H1 (cell line): Measurements from ENCODE around the gene TUBAL3. TPM values are rescaled to one million over a fixed set of nuclear protein-coding genes. Genes with fewer than 3 reads are reported as not detected.
A peak's percentile ranks its signal among the peaks of the same experiment; 100 is the strongest.

Source experiments
- CTCF ChIA-PET: fragments of 300-600 bp; sonication (Branson Sonifier 250); formaldehyde crosslinking; loops from one replicate; lab custom pipeline; 2021; ENCODE audit not compliant: partially characterized antibody; lab: Charles Lee
- POLR2A ChIA-PET: fragments of 300-600 bp; sonication (Branson Sonifier 250); formaldehyde crosslinking; loops from one replicate; lab custom pipeline; 2021; ENCODE audit warnings: inconsistent platforms; ENCODE audit not compliant: partially characterized antibody; lab: Charles Lee
- DNase-seq, 2 experiments: peaks; one replicate each; pipeline versions ENCODE4 v3.0.0 to v3.0.0-alpha.2; 2010 to 2022; ENCODE audit warnings: low spot score in 2 of 2, low read depth in 1 of 2, mixed read lengths in 1 of 2
- FAIRE-seq: peaks from 2 replicates; lab custom pipeline; 2011; peaks lifted over from hg19 to GRCh38; lab: Jason Lieb, UNC
- H2AFZ ChIP-seq: 2 replicates; pipeline ENCODE4 v1.8.1; 2012; ENCODE audit warnings: low read length, inconsistent platforms
- H2AK5ac ChIP-seq: 2 replicates; pipeline ENCODE4 v1.6.1; 2013; ENCODE audit warnings: low read depth, low read length
- H2BK120ac ChIP-seq: replicated peaks from 2 replicates; pipeline ENCODE3; 2013; ENCODE audit warnings: low read depth, low read length, inconsistent platforms
- H2BK12ac ChIP-seq: 2 replicates; pipeline ENCODE4 v1.6.1; 2013; ENCODE audit warnings: low read depth, low read length
- H2BK15ac ChIP-seq: 2 replicates; pipeline ENCODE4 v1.6.1; 2013; ENCODE audit warnings: low read length
- H2BK20ac ChIP-seq: 2 replicates; pipeline ENCODE4 v1.6.1; 2013; ENCODE audit warnings: low read length
- H2BK5ac ChIP-seq: 2 replicates; pipeline ENCODE4 v1.6.1; 2013; ENCODE audit warnings: low read depth, low read length
- H3K14ac ChIP-seq: 2 replicates; pipeline ENCODE4 v1.6.1; 2013; ENCODE audit warnings: inconsistent platforms; ENCODE audit not compliant: insufficient read length
- H3K18ac ChIP-seq: 2 replicates; pipeline ENCODE4 v1.6.1; 2013; ENCODE audit warnings: low read length; ENCODE audit errors: extremely low read depth
- H3K23ac ChIP-seq: 2 replicates; pipeline ENCODE4 v1.6.1; 2013; ENCODE audit warnings: inconsistent platforms; ENCODE audit not compliant: insufficient read length
- H3K23me2 ChIP-seq: 2 replicates; pipeline ENCODE4 v1.6.1; 2013; ENCODE audit warnings: low read depth, low read length
- H3K27ac ChIP-seq: 2 replicates; pipeline ENCODE4 v1.6.1; 2011; ENCODE audit warnings: low read depth, low read length, inconsistent platforms
- H3K27me3 ChIP-seq, 4 experiments: replicated peaks in 1 of 4; 1 replicate in 1 of 4; 2 replicates in 3 of 4; pipeline versions ENCODE4 v1.6.1 to v1.8.1; 2011 to 2013; ENCODE audit warnings: low read length in 3 of 4, mild to moderate bottlenecking in 3 of 4, inconsistent platforms in 2 of 4, mixed read lengths in 2 of 4, moderate library complexity in 1 of 4; ENCODE audit not compliant: control insufficient read depth in 3 of 4, insufficient read depth in 3 of 4; ENCODE audit errors: extremely low read depth in 1 of 4
- H3K36me3 ChIP-seq, 4 experiments: 2 replicates each; pipeline versions ENCODE4 v1.6.1 to v1.8.1; 2011 to 2013; ENCODE audit warnings: mild to moderate bottlenecking in 4 of 4, low read length in 3 of 4, moderate library complexity in 2 of 4, control low read depth in 1 of 4, inconsistent platforms in 1 of 4; ENCODE audit not compliant: insufficient read depth in 4 of 4, control insufficient read depth in 2 of 4
- H3K4ac ChIP-seq: replicated peaks from 2 replicates; pipeline ENCODE3; 2013; ENCODE audit warnings: low read length, low read depth, mixed read lengths, inconsistent platforms; ENCODE audit not compliant: insufficient read length
- H3K4me1 ChIP-seq, 4 experiments: replicated peaks in 1 of 4; 1 replicate in 1 of 4; 2 replicates in 3 of 4; pipeline versions ENCODE4 v1.6.1 to v1.8.1; 2011 to 2013; ENCODE audit warnings: low read length in 3 of 4, inconsistent platforms in 2 of 4, mixed read lengths in 1 of 4; ENCODE audit not compliant: insufficient read depth in 4 of 4, control insufficient read depth in 3 of 4
- H3K4me2 ChIP-seq, 2 experiments: 2 replicates each; pipeline versions ENCODE4 v1.6.1 to v1.8.1; 2011 to 2013; ENCODE audit warnings: low read depth in 2 of 2, low read length in 2 of 2, control low read depth in 1 of 2, inconsistent platforms in 1 of 2, mild to moderate bottlenecking in 1 of 2; ENCODE audit not compliant: insufficient read depth in 1 of 2
- H3K4me3 ChIP-seq, 4 experiments: fragments of 200-600, 300-600 bp in 1 of 4; sonication (generic), shearing (Covaris generic), sonication (Bioruptor Twin) in 1 of 4; 2 replicates each; pipeline versions ENCODE4 v1.5.1 to v1.8.1; 2011 to 2016; ENCODE audit warnings: low read length in 4 of 4, low read depth in 3 of 4, control low read depth in 2 of 4, inconsistent platforms in 2 of 4, mild to moderate bottlenecking in 2 of 4, mixed read lengths in 1 of 4, moderate library complexity in 1 of 4; ENCODE audit not compliant: insufficient read depth in 2 of 4; ENCODE audit errors: extremely low read depth in 1 of 4
- H3K56ac ChIP-seq: replicated peaks from 2 replicates; pipeline ENCODE3; 2013; ENCODE audit warnings: low read depth, mild to moderate bottlenecking, mixed read lengths, low read length, inconsistent platforms; ENCODE audit not compliant: insufficient read length
- H3K79me1 ChIP-seq: 2 replicates; pipeline ENCODE4 v1.6.1; 2013; ENCODE audit warnings: low read depth, low read length, control low read depth
- H3K79me2 ChIP-seq, 2 experiments: 2 replicates each; pipeline versions ENCODE4 v1.6.1 to v1.8.1; 2012 to 2013; ENCODE audit warnings: low read length in 2 of 2, mild to moderate bottlenecking in 2 of 2, inconsistent platforms in 1 of 2; ENCODE audit not compliant: insufficient read depth in 2 of 2, control insufficient read depth in 1 of 2
- H3K9ac ChIP-seq, 4 experiments: replicated peaks in 1 of 4; 1 replicate in 1 of 4; 2 replicates in 3 of 4; pipeline versions ENCODE4 v1.6.1 to v1.8.1; 2011 to 2013; ENCODE audit warnings: low read depth in 3 of 4, low read length in 3 of 4, control low read depth in 2 of 4, mild to moderate bottlenecking in 2 of 4, moderate library complexity in 2 of 4, inconsistent platforms in 1 of 4; ENCODE audit errors: extremely low read depth in 1 of 4
- H3K9me3 ChIP-seq, 2 experiments: 2 replicates each; pipeline versions ENCODE4 v1.6.1 to v1.8.1; 2012 to 2013; ENCODE audit warnings: mild to moderate bottlenecking in 2 of 2, moderate library complexity in 2 of 2, control low read depth in 1 of 2, inconsistent platforms in 1 of 2, low read depth in 1 of 2, low read length in 1 of 2, mixed read lengths in 1 of 2; ENCODE audit not compliant: insufficient read depth in 2 of 2
- H4K20me1 ChIP-seq, 2 experiments: replicated peaks in 1 of 2; 2 replicates each; pipeline versions ENCODE3 to v1.8.1; 2011 to 2013; ENCODE audit warnings: inconsistent platforms in 2 of 2, low read length in 2 of 2, mild to moderate bottlenecking in 1 of 2; ENCODE audit not compliant: insufficient read depth in 2 of 2, control insufficient read depth in 1 of 2
- H4K5ac ChIP-seq: 2 replicates; pipeline ENCODE4 v1.6.1; 2013; ENCODE audit warnings: low read length, low read depth, mixed read lengths, inconsistent platforms; ENCODE audit not compliant: insufficient read length
- H4K8ac ChIP-seq: 2 replicates; pipeline ENCODE4 v1.8.0; 2013; ENCODE audit warnings: mild to moderate bottlenecking, moderate library complexity, low read length, inconsistent platforms; ENCODE audit not compliant: insufficient read depth; ENCODE audit errors: extremely low read depth
- H4K91ac ChIP-seq: replicated peaks from 2 replicates; pipeline ENCODE3; 2013; ENCODE audit warnings: low read length, mixed read lengths, inconsistent platforms; ENCODE audit not compliant: insufficient read length
- CBX8 ChIP-seq: fragments of 300-800, 300-1000 bp; sonication (generic); IDR thresholded peaks from 2 replicates; pipeline ENCODE4 v1.7.1; 2016; ENCODE audit warnings: low read depth, low read length, borderline replicate concordance
- CTBP2 ChIP-seq: IDR thresholded peaks from 2 replicates; pipeline ENCODE4 v1.7.0; 2011; ENCODE audit warnings: borderline replicate concordance, mild to moderate bottlenecking, moderate library complexity, mixed read lengths, low read length; ENCODE audit not compliant: insufficient read depth, insufficient read length
- RAD21 ChIP-seq, 2 experiments: IDR thresholded peaks in 1 of 2; conservative IDR thresholded peaks in 1 of 2; 2 replicates each; pipeline ENCODE4 v1.6.1; 2011; ENCODE audit warnings: low read depth in 2 of 2, low read length in 2 of 2, improper control_type of control experiment in 1 of 2, inconsistent platforms in 1 of 2, mild to moderate bottlenecking in 1 of 2, moderate library complexity in 1 of 2
- WGBS, 2 experiments: shearing (Covaris generic) in 1 of 2; methylation state at CpG; one replicate each; pipeline versions ENCODE4 v1.1.6 to v1.1.7; 2013 to 2015; ENCODE audit warnings: low lambda C conversion rate in 2 of 2, mixed read lengths in 2 of 2, inconsistent platforms in 1 of 2, low coverage in 1 of 2, missing lambda C conversion rate in 1 of 2; ENCODE audit not compliant: insufficient replicate concordance in 2 of 2, insufficient coverage in 1 of 2, insufficient read length in 1 of 2; ENCODE audit errors: extremely low coverage in 1 of 2, missing lambda C conversion rate in 1 of 2; 5-methylcytosine and 5-hydroxymethylcytosine counted together
- polyA plus RNA-seq, 7 experiments: library from polyadenylated mRNA; depleted of rRNA in 3 of 7; stranded (reverse) in 5 of 7; unstranded in 2 of 7; fragments of >200 nt in 5 of 7; fragments of 200-250 nt in 2 of 7; gene quantifications; 1 replicate in 5 of 7; 2 replicates in 1 of 7; 4 replicates in 1 of 7; pipeline versions ENCODE4 v1.2.1 to v1.2.3, GENCODE V29; 2011 to 2013; ENCODE audit warnings: missing spikeins in 2 of 7, mixed read lengths in 2 of 7
- total RNA-seq: library from RNA; stranded (reverse); fragmentation: NEBNext Ultra II Directional; extraction: Animal tissue kit (Norgen Biotek cat#: 25700); gene quantifications from 2 replicates; pipeline ENCODE4 v1.2.1, GENCODE V29; 2021

TUBAL3 gene
- total and polyA plus RNA-seq, 2 of the 8 experiments (the other 6 are each of a cell fraction or from before 2014, with no cell fraction given) = 0.17 TPM; not detected in 1

DNA sequence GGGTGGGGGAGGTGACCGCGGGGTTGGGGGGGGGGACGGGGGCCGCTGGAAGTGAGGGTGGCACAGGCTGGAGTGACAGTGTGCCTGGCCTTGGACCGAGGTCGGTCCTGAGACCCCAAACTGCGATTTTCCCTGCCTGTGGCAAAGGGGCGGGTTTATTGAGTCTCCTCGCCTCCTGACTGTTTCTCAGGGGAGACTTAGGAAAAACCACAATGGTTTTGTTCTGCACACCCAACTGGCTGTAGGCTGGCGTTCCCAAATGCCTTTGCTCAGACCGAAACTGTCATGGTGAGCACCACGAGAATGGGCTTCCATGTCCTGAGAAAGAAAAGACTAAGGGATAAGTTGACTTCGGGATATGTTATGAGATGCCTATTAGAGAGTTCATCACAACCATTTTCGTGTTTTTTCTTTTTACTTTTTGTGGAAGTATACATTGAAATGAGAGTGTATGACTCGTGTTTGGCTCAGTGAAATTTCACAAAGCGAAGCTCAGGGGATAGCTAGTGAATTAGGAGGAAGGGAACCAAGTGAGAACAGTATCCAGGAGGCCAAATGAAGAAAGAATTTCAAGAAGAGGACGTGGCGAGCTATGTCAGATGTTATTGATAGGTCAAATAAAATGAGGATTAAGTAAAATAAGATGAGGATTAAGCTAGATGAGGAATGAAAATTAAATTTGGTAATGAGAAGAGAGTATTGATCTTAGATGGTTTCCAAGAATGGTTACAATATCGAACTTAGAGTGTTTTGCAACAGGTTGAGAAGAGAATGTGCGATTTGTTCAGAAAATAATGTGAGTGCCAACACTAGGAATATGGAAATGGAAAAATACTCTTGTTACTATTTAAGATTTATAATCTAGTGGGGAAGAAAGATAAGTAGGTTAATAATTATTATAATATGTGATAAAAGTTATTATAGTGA lies 8.6 kb upstream of the TUBAL3 start:
- Histone ChIP-seq H2AK5ac (no peak overlapping the region), H2BK120ac (no peak overlapping the region), H3K4me2 (peak overlapping the region; percentile 62 to 72), H2BK20ac (no peak overlapping the region), H3K36me3 (no peaks in the 10 kb centered on the region), H4K5ac (no peak overlapping the region), H4K20me1 (peaks cover 3 to 5% of the 10 kb centered on the region in 2 experiments), H3K4me3 (peak overlapping the region; percentile 63 to 97 (median 72)), H2AFZ (no peak overlapping the region), H3K9ac (peak overlapping the region in 3 of 4 experiments; percentile 4 to 64 (median 16); a peak in 2 of 7 replicates), H3K4me1 (peaks cover 4 to 14% (median 7%) of the 10 kb centered on the region in 4 experiments), H3K79me1 (peaks cover 5% of the 10 kb centered on the region; the same call in 1 of the 2 replicates), H3K14ac (no peak overlapping the region), H4K8ac (no peak overlapping the region), H2BK12ac (no peak overlapping the region), H3K23me2 (peaks cover 4% of the 10 kb centered on the region), H2BK5ac (no peak overlapping the region), H3K23ac (no peak overlapping the region), H3K18ac (0 out of 2 replicates have a peak overlapping the region, but pooled peaks have one; percentile 17), H3K56ac (no peak overlapping the region), H3K9me3 (0 out of 4 replicates have a peak, but pooled peaks cover 0 to under 1% of the 10 kb centered on the region in 2 experiments), H3K4ac (no peak overlapping the region), H3K27me3 (no peaks in the 10 kb centered on the region), H3K27ac (no peak overlapping the region), H4K91ac (no peak overlapping the region), H3K79me2 (peaks cover 21 to 54% of the 10 kb centered on the region in 2 experiments), H2BK15ac (no peak overlapping the region)
- DNase-seq (peak in 1 of 2 experiments; percentile 48), FAIRE-seq (no peak)
- 24% methylated on average over 13 of the region's 20 CpGs; no CpG with 5 or more reads in 1 of the 2 experiments for WGBS, 2 experiments
- POLR2A ChIA-PET = interaction anchor here (0.9 to 2.3 kb wide), 2 partner anchors 29 to 34 kb away, joined by 3 to 7 read pairs; no protein-coding TSS in a partner anchor
- CTCF ChIA-PET = interaction anchor here (0.8 to 1.2 kb wide), 3 partner anchors 209 to 563 kb away, joined by 3 to 4 read pairs (median 3); no protein-coding TSS in a partner anchor
- no peak for TF ChIP-seq CTBP2
- no peak for TF ChIP-seq RAD21 (IDR thresholded peaks at IDR 0.05 in 1 of 2, conservative IDR thresholded peaks at IDR 0.05 in 1 of 2; ENCODE audit: low read depth in 2 of 2, low read length in 2 of 2)
- no peak for TF ChIP-seq CBX8
